GM23338 (cell line): ENCODE measurements around the gene DENND11. TPM values are rescaled to one million over a fixed set of nuclear protein-coding genes. Genes with fewer than 3 reads are reported as not detected.

Source experiments
- ATAC-seq: fragments of 200-7000 bp; cut with Tn5 transposase; 3 replicates; pipeline ENCODE4 v1.9.1; 2020
- DNase-seq: peaks from one replicate; pipeline ENCODE4 v3.0.0-alpha.2; 2015; ENCODE audit warnings: low spot score
- H2AFZ ChIP-seq: fragments of 200-600 bp; sonication (generic); 2 replicates; pipeline ENCODE4 v1.8.0; 2016; ENCODE audit warnings: antibody characterized with exemption, mild to moderate bottlenecking, moderate library complexity
- H3F3A ChIP-seq: fragments of 200-600 bp; sonication (generic); replicated peaks from 2 replicates; pipeline ENCODE4 v1.8.0; 2017; ENCODE audit warnings: antibody characterized with exemption, mixed run types, low read depth
- H3K27ac ChIP-seq: fragments of 200-600 bp; sonication (generic); 2 replicates; pipeline ENCODE4 v1.6.1; 2016; ENCODE audit warnings: low read depth
- H3K27me3 ChIP-seq: fragments of 200-600 bp; sonication (generic); 2 replicates; pipeline ENCODE4 v1.8.0; 2016; ENCODE audit warnings: mild to moderate bottlenecking, mixed run types, moderate library complexity; ENCODE audit not compliant: insufficient read depth
- H3K36me3 ChIP-seq: fragments of 200-600 bp; sonication (generic); 2 replicates; pipeline ENCODE4 v1.8.0; 2016; ENCODE audit warnings: mild to moderate bottlenecking; ENCODE audit not compliant: insufficient read depth
- H3K4me1 ChIP-seq: fragments of 200-600 bp; sonication (generic); 2 replicates; pipeline ENCODE4 v1.8.0; 2016; ENCODE audit warnings: mild to moderate bottlenecking, moderate library complexity; ENCODE audit not compliant: insufficient read depth
- H3K4me2 ChIP-seq: fragments of 200-600 bp; sonication (generic); 2 replicates; pipeline ENCODE4 v1.7.1; 2017; ENCODE audit warnings: mixed run types
- H3K4me3 ChIP-seq: fragments of 200-600 bp; sonication (generic); 2 replicates; pipeline ENCODE4 v1.6.1; 2016; ENCODE audit warnings: mixed run types
- H3K79me2 ChIP-seq: fragments of 200-600 bp; sonication (generic); replicated peaks from 2 replicates; pipeline ENCODE4 v1.8.0; 2017; ENCODE audit warnings: mild to moderate bottlenecking; ENCODE audit not compliant: insufficient read depth
- H3K9me2 ChIP-seq: fragments of 200-600 bp; sonication (generic); 2 replicates; pipeline ENCODE4 v1.8.0; 2017; ENCODE audit not compliant: insufficient read depth
- H4K20me1 ChIP-seq: fragments of 200-600 bp; sonication (generic); replicated peaks from 2 replicates; pipeline ENCODE4 v1.8.0; 2017; ENCODE audit warnings: mild to moderate bottlenecking; ENCODE audit not compliant: insufficient read depth
- H3K27ac Mint-ChIP-seq: 2 replicates; pipeline ENCODE4 v1.8.0; 2020; ENCODE audit warnings: inconsistent platforms, mild to moderate bottlenecking, moderate library complexity, mixed read lengths
- H3K27me3 Mint-ChIP-seq: 3 replicates; pipeline ENCODE4 v1.8.0; 2022; ENCODE audit warnings: low read depth, mild to moderate bottlenecking, moderate library complexity, mixed read lengths, inconsistent platforms; ENCODE audit not compliant: insufficient read depth, poor library complexity
- H3K36me3 Mint-ChIP-seq: 3 replicates; pipeline ENCODE4 v1.8.0; 2021; ENCODE audit warnings: low read depth, mild to moderate bottlenecking, inconsistent platforms, moderate library complexity, mixed read lengths
- H3K4me1 Mint-ChIP-seq: 3 replicates; pipeline ENCODE4 v1.8.0; 2020; ENCODE audit warnings: mild to moderate bottlenecking, inconsistent platforms, mixed read lengths
- H3K4me3 Mint-ChIP-seq: 3 replicates; pipeline ENCODE4 v1.8.0; 2021; ENCODE audit warnings: moderate library complexity, mild to moderate bottlenecking, inconsistent platforms, mixed read lengths
- H3K9me3 Mint-ChIP-seq: 3 replicates; pipeline ENCODE4 v1.8.0; 2020; ENCODE audit warnings: moderate library complexity, mild to moderate bottlenecking, inconsistent platforms, mixed read lengths
- CREB1 ChIP-seq: fragments of 250-450 bp; sonication (Bioruptor Pico); IDR thresholded peaks from 2 replicates; pipeline ENCODE4 v1.5.0; 2020; ENCODE audit warnings: low read depth, mild to moderate bottlenecking, moderate library complexity
- CTCF ChIP-seq, 2 experiments: fragments of 200-600 bp in 1 of 2; sonication (generic) in 1 of 2; conservative IDR thresholded peaks; 2 replicates each; pipeline versions ENCODE4 v1.5.1 to v1.6.1; 2016 to 2017; ENCODE audit warnings: antibody characterized with exemption in 2 of 2, low read depth in 2 of 2, mild to moderate bottlenecking in 2 of 2, moderate library complexity in 1 of 2
- EZH2 ChIP-seq: fragments of 200-600 bp; sonication (generic); IDR thresholded peaks from one replicate; pipeline ENCODE4 v1.8.0; 2017; ENCODE audit warnings: antibody characterized with exemption, mild to moderate bottlenecking, low read depth; ENCODE audit not compliant: unreplicated experiment
- JUNB ChIP-seq: IDR thresholded peaks from one replicate; pipeline ENCODE4 v1.6.1; 2016; ENCODE audit warnings: antibody characterized with exemption; ENCODE audit not compliant: unreplicated experiment
- NANOG ChIP-seq: IDR thresholded peaks from 2 replicates; pipeline ENCODE4 v1.6.1; 2016; ENCODE audit warnings: antibody characterized with exemption, borderline replicate concordance
- POLR2AphosphoS5 ChIP-seq: IDR thresholded peaks from 2 replicates; pipeline ENCODE4 v1.6.1; 2016; ENCODE audit warnings: antibody characterized with exemption, low read depth
- REST ChIP-seq: IDR thresholded peaks from one replicate; pipeline ENCODE4 v1.6.1; 2018; ENCODE audit warnings: antibody characterized with exemption; ENCODE audit not compliant: unreplicated experiment
- STAT1 ChIP-seq: IDR thresholded peaks from one replicate; pipeline ENCODE4 v1.6.1; 2016; ENCODE audit warnings: antibody characterized with exemption; ENCODE audit not compliant: unreplicated experiment
- ZNF114 ChIP-seq: fragments of 250-450 bp; sonication (Bioruptor Pico); IDR thresholded peaks from 2 replicates; pipeline ENCODE4 v1.5.0; 2020; ENCODE audit warnings: mild to moderate bottlenecking, moderate library complexity
- ZNF331 ChIP-seq: fragments of 250-450 bp; sonication (Bioruptor Pico); IDR thresholded peaks from 2 replicates; pipeline ENCODE4 v1.5.0; 2020; ENCODE audit warnings: low read depth, mild to moderate bottlenecking, moderate library complexity
- ZNF462 ChIP-seq: fragments of 250-450 bp; sonication (Bioruptor Pico); IDR thresholded peaks from 2 replicates; pipeline ENCODE4 v1.5.0; 2020; ENCODE audit warnings: mild to moderate bottlenecking, moderate library complexity
- polyA plus RNA-seq: library from polyadenylated mRNA; unstranded; fragments of >200 nt; fragmentation: Nextera tagmentation; extraction: Ambion mirVana; gene quantifications from 2 replicates; pipeline ENCODE4 v1.2.1, GENCODE V29; 2016
- total RNA-seq: library from RNA; depleted of rRNA; stranded (reverse); fragments of >200 nt; shearing (Covaris generic); gene quantifications from 2 replicates; pipeline ENCODE4 v1.2.3, GENCODE V29; 2014

The DENND11 gene
- total and polyA plus RNA-seq, 2 experiments from 2014 or later = 5.1 to 29.5 TPM

DNA sequence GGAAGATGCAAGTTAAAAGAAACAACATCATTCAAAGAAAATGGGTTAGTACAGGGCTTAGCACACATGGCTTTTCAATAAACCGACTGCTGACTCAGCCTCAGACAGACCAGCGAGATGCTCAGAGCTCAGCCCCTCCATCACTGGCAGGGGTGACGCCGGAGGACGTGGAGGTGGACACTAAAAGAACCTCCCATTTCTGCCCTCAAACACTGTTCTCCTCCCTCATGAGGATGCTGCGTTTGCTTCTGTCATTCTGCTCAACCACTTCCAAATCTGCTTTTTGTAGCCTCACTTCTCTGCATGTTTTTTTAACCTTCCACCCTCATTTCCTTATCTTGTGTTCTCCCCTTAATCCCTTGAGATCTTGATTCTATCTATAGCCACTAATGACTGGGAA, 15.3 kb downstream of the DENND11 start:
- Mint-ChIP-seq H3K4me3 (no peak overlapping the region), H3K9me3 (no peaks in the 10 kb centered on the region), H3K27me3 (no peaks in the 10 kb centered on the region), H3K36me3 (peaks cover 5% of the 10 kb centered on the region; the same call in 2 of the 3 replicates), H3K27ac (no peak overlapping the region), H3K4me1 (peaks cover 26% of the 10 kb centered on the region)
- peaks cover 16% of the 10 kb centered on the region for H3K4me1 ChIP-seq
- H3K27ac ChIP-seq = 0 out of 2 replicates have a peak overlapping the region, but pooled peaks have one; percentile 29
- H3K4me3 ChIP-seq = no peak overlapping the region
- TF ChIP-seq NANOG = no peak
- no peaks in the 10 kb centered on the region for H3F3A ChIP-seq
- H3K36me3 ChIP-seq = no peaks in the 10 kb centered on the region
- H3K79me2 ChIP-seq = peaks cover 33% of the 10 kb centered on the region
- H3K27me3 ChIP-seq = no peaks in the 10 kb centered on the region
- ATAC-seq = no peak
- no peak overlapping the region for H3K4me2 ChIP-seq
- peaks cover 9% of the 10 kb centered on the region; the same call in 1 of the 2 replicates for H4K20me1 ChIP-seq
- no peaks in the 10 kb centered on the region for H3K9me2 ChIP-seq
- DNase-seq = no peak
- H2AFZ ChIP-seq = no peak overlapping the region

DNA sequence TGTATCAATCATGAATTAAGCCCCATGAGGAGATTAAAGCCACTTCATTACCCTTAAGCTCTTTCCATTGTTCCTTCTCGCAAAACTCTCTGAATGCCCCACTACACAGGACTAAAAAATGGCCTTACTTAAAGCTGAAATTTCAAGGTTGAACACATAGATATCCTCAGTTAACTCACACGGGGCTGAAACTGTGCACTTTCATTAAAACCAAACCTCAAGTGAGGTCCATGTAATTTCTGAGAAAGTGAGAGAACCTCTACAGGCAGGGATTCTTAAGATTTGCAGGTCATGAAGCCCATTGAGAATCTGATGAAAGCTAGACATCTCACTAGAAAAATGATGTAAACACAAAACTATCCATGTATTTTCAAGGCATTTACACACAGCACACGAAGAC, 15.9 kb downstream of the DENND11 start:
- Histone ChIP-seq H3K4me3 (no peak overlapping the region), H3K36me3 (no peaks in the 10 kb centered on the region), H3K4me2 (no peak overlapping the region), H3K9me2 (no peaks in the 10 kb centered on the region), H3K27me3 (no peaks in the 10 kb centered on the region), H3F3A (no peaks in the 10 kb centered on the region), H3K4me1 (peaks cover 11% of the 10 kb centered on the region), H3K27ac (no peak overlapping the region), H4K20me1 (peaks cover 11% of the 10 kb centered on the region; the same call in 1 of the 2 replicates), H3K79me2 (peaks cover 28% of the 10 kb centered on the region), H2AFZ (no peak overlapping the region)
- no peak for DNase-seq
- ATAC-seq = no peak
- Mint-ChIP-seq H3K4me3 (no peak overlapping the region), H3K9me3 (no peaks in the 10 kb centered on the region), H3K27ac (no peak overlapping the region), H3K27me3 (no peaks in the 10 kb centered on the region), H3K36me3 (peaks cover 5% of the 10 kb centered on the region; the same call in 2 of the 3 replicates), H3K4me1 (peaks cover 21% of the 10 kb centered on the region)
- TF ChIP-seq ZNF331 (CRISPR knock-in tag) = no peak
- no peak for TF ChIP-seq EZH2
- TF ChIP-seq POLR2AphosphoS5 = no peak
- no peak for TF ChIP-seq JUNB
- no peak for TF ChIP-seq ZNF114
- no peak for TF ChIP-seq NANOG
- TF ChIP-seq CREB1 (CRISPR knock-in tag) = no peak
- TF ChIP-seq STAT1 = no peak
- TF ChIP-seq REST = no peak
- TF ChIP-seq ZNF462 (CRISPR knock-in tag) = no peak
- no peak for TF ChIP-seq CTCF (conservative IDR thresholded peaks at IDR 0.05; ENCODE audit: low read depth in 2 of 2)
